HG02610 (cell line): Measurements from ENCODE around the gene CCIN.
"Not testable (repeated sequence)": the region's sequence is repeated elsewhere in the genome, so short reads cannot be mapped to it uniquely, and the experiment has no call there.

Experiments used
- ATAC-seq: cut with Tn5 transposase; IDR thresholded peaks from one replicate; pipeline ENCODE4 v1.9.1; 2021; ENCODE audit warnings: mild to moderate bottlenecking, moderate library complexity; ENCODE audit not compliant: unreplicated experiment

Gene CCIN

GRCh38 chr9:36158122-36158521, 11.1 kb upstream of the CCIN start:
- no peak for ATAC-seq

- no peak for ATAC-seq
Observed at GRCh38 chr9:36158917-36159316, 10.3 kb upstream of the CCIN start.

GRCh38 chr9:36159509-36159908, 9.7 kb upstream of the CCIN start:
- not testable (repeated sequence) for ATAC-seq

GRCh38 chr9:36160126-36160525, 9.1 kb upstream of the CCIN start:
- not testable (repeated sequence) for ATAC-seq

GRCh38 chr9:36161187-36161586, 8.0 kb upstream of the CCIN start:
- no peak for ATAC-seq

- no peak for ATAC-seq
Observed at GRCh38 chr9:36162211-36162738, 6.9 kb upstream of the CCIN start.

- no peak for ATAC-seq
Observed at GRCh38 chr9:36163049-36163785, 6.0 kb upstream of the CCIN start.

GRCh38 chr9:36163786-36164170, 5.4 kb upstream of the CCIN start:
- ATAC-seq: no peak

GRCh38 chr9:36164372-36164771, 4.8 kb upstream of the CCIN start:
- no peak for ATAC-seq

GRCh38 chr9:36164989-36165388, 4.2 kb upstream of the CCIN start:
- ATAC-seq: no peak

- no peak for ATAC-seq
Observed at GRCh38 chr9:36165826-36166167, 3.4 kb upstream of the CCIN start.

- peak; percentile 84 for ATAC-seq
Observed at GRCh38 chr9:36166168-36166927, 2.8 kb upstream of the CCIN start.

GRCh38 chr9:36169708-36170107, 520 bp downstream of the CCIN start:
- ATAC-seq: no peak

GRCh38 chr9:36170531-36170930, 1.3 kb downstream of the CCIN start:
- no peak for ATAC-seq

GRCh38 chr9:36173861-36174260, 4.7 kb downstream of the CCIN start:
- no peak for ATAC-seq

GRCh38 chr9:36174271-36174670, 5.1 kb downstream of the CCIN start:
- no peak for ATAC-seq

GRCh38 chr9:36174731-36175130, 5.5 kb downstream of the CCIN start:
- no peak for ATAC-seq

GRCh38 chr9:36175209-36175608, 6.0 kb downstream of the CCIN start:
- ATAC-seq: not testable (repeated sequence)

GRCh38 chr9:36176496-36176895, 7.3 kb downstream of the CCIN start:
- not testable (repeated sequence) for ATAC-seq

GRCh38 chr9:36177571-36177970, 8.4 kb downstream of the CCIN start:
- no peak for ATAC-seq

GRCh38 chr9:36180243-36180642, 11.1 kb downstream of the CCIN start:
- not testable (repeated sequence) for ATAC-seq

GRCh38 chr9:36187414-36187813, 18.2 kb downstream of the CCIN start:
- no peak for ATAC-seq
